ENCODE results near the gene NES.

The NES gene

DNA sequence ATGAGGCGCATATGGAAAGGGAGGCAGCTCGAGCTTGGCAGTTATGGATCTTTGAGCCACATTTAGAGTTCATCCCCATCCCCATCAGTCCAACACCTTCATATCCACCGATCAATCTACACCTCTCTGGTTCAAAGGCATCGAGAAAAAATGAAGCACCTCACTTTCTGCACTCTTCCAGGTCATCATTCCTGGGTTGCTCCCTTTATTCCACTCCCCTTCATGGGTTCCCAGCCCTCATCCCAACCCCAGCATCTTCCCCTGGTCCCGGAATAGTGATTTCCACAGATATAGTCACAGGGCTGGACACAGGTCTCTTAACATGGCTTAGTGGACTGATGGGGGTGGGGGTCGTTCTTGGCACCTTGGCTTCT lies 57.6 kb downstream of the NES start:
- DNase-seq (ENCODE audit: low read depth): no peak

GRCh38 chr1:156618853-156619581 lies 58.2 kb downstream of the NES start, which contains the start of gene HAPLN2:
TSS of gene HAPLN2 (plus strand) at chr1:156619415. CDS start at chr1:156623491, 4,076 bp downstream.
- no peak for DNase-seq (ENCODE audit: low read depth)

Data from stimulated activated CD8-positive, alpha-beta memory T cell treated with anti-CD3 and anti-CD28 coated beads, Interleukin-15, amount 100 ng/mL, for 1 hour (primary cell).